Right kidney (tissue), 1 donor: Measurements from ENCODE around the gene PHPT1.

Source experiments
- DNase-seq: peaks from one replicate; pipeline ENCODE4 v3.0.0-alpha.2; 2016

PHPT1 gene

GRCh38 chr9:136847088-136847825 lies 2.0 kb upstream of the PHPT1 start:
- DNase-seq = peak; percentile 62

- DNase-seq = peak; percentile 77
These were observed 1.3 kb upstream of the PHPT1 start for GRCh38 chr9:136847826-136848392.

- peak; percentile 55 for DNase-seq
These were observed 694 bp upstream of the PHPT1 start for GRCh38 chr9:136848393-136849037.

- DNase-seq = no peak
These were observed 1.0 kb downstream of the PHPT1 start for GRCh38 chr9:136849960-136850865.

- no peak for DNase-seq
These were observed 1.9 kb downstream of the PHPT1 start for GRCh38 chr9:136850866-136851775.

GRCh38 chr9:136851941-136852663 lies 2.9 kb downstream of the PHPT1 start, which contains the start of gene MAMDC4:
TSS of gene MAMDC4 (plus strand) at chr9:136852346. CDS start at chr9:136852417, 71 bp downstream.
- DNase-seq = no peak

- no peak for DNase-seq
These were observed 3.7 kb downstream of the PHPT1 start for GRCh38 chr9:136852664-136853595.

- DNase-seq = no peak
These were observed 4.4 kb downstream of the PHPT1 start for GRCh38 chr9:136853596-136854112.

- DNase-seq = no peak
These were observed 5.1 kb downstream of the PHPT1 start for GRCh38 chr9:136854113-136854841.

GRCh38 chr9:136854842-136855460 lies 5.7 kb downstream of the PHPT1 start:
- DNase-seq = no peak

GRCh38 chr9:136855461-136856078 lies 6.4 kb downstream of the PHPT1 start:
- DNase-seq = no peak

- no peak for DNase-seq
These were observed 6.9 kb downstream of the PHPT1 start for GRCh38 chr9:136856079-136856476.

- no peak for DNase-seq
These were observed 7.4 kb downstream of the PHPT1 start for GRCh38 chr9:136856541-136857141.

GRCh38 chr9:136857166-136857565 lies 8.0 kb downstream of the PHPT1 start:
- DNase-seq = no peak

GRCh38 chr9:136857581-136858412 lies 8.6 kb downstream of the PHPT1 start:
- DNase-seq = no peak

GRCh38 chr9:136858452-136858843 lies 9.2 kb downstream of the PHPT1 start:
- no peak for DNase-seq
